HG02943 (cell line): Measurements from ENCODE around the gene TUT7.
"Not testable (repeated sequence)": the region's sequence is repeated elsewhere in the genome, so short reads cannot be mapped to it uniquely, and the experiment has no call there.

Experiments
- ATAC-seq: cut with Tn5 transposase; IDR thresholded peaks from one replicate; pipeline ENCODE4 v1.9.1; 2021; ENCODE audit warnings: mild to moderate bottlenecking, low read depth, moderate library complexity; ENCODE audit not compliant: unreplicated experiment

Gene TUT7

GRCh38 chr9:86303316-86303975, 50.8 kb downstream of the TUT7 start:
- no peak for ATAC-seq

DNA sequence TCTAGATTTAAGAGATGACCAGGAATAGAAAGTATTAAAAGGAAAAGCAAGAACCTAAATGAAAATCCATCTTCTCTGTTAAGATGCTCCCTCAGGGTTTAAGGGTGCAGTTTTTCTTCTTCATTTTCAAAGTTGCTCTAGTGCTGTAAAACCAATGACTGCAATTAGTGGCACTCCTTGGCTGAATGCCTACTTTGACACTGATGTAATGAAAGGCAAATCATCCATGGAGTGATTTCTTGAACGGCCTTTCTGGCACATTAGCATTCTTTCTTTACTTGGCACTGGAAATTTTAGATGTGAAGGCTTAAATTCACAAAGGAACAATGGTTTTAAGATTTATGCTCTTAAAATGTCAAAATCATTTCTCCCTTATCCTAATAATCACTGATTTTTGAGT, 52.5 kb downstream of the TUT7 start:
- ATAC-seq, result no peak

DNA sequence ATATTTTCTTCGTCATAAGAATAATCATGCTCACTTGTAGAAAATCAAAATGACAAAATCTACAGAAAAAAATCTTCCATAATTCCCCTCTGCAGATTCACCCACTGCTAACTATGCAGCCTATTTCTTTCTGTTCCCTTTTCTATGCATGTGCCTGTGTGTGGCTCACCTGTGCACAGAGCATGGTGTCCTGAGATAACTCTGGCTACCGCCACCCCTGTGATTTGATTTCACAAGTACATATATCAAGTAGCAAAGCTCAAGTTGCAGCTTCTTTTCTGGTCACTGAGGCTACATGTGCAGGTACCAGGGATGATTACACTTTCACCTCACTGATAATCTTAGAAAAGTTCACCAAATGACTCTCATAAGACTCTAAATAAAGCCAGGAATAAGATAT, 53.5 kb downstream of the TUT7 start:
- ATAC-seq, result no peak

DNA sequence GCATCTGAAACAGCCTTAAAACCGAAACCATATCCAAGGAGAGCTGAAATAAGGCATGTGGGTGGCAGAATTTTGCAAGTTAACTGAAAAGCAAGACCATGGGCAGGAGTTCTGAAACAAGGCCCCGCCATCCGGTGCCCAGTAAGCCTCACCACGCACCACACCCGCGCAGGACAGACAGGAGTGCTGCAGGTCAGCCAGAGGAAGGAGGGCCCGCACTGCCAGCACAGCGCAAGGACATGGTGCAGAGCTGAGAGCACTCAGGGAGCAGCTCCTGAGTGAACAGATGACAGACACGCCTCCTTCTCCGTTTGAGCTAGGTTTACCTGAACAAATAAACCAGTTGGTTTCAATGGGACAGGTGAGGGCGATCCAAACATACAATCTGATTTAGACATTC, 55.3 kb downstream of the TUT7 start:
- ATAC-seq, result no peak

DNA sequence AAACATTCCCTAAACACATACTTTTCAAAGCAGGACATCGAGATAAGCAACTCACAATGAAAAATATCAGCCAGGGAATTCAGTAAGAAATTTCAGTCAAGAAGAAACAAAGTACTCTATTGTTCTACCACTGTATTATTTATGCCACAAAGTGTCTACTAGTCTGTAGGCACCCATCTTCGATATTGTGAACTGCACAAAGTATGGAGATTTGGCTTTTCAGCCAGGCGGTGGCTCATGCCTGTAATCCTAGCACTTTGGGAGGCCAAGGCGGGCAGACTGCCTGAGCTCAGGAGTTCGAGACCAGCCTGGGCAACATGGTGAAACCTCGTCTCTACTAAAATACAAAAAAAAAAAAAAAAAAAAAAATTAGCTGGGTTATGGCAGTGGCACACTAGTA, 63.9 kb downstream of the TUT7 start:
- ATAC-seq, result not testable (repeated sequence)

DNA sequence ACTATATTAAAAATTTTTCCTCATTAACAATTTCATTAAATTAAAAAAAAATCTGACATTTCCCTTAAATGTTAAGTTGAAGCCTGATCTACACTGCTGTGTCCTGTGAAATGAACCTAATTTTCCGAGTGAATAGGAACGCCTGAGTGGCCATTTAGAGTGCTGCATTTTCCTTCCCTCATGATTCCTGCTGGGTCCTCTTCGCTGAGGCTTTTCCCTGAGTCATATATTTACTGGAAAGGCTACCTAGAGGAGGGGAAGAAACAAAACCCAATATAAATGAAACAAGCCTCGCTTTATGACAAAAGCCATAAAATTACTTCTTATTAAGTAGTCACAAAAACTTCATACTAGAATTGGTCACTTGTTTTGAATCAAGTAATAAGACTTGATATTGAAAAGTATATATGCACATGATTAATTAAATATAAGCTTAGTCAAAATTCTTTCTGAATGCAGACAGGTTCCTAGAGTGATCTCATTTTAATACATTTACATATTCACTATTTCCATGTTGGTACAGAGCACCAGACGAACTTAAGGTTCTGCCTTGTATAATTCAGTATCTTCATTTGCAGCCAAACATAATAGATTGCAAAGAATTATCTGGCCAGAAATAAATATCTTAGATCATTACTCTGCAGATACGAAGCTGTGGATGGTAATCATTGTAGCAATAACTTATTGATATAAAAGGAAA, 65.6 kb downstream of the TUT7 start:
- ATAC-seq, result no peak

DNA sequence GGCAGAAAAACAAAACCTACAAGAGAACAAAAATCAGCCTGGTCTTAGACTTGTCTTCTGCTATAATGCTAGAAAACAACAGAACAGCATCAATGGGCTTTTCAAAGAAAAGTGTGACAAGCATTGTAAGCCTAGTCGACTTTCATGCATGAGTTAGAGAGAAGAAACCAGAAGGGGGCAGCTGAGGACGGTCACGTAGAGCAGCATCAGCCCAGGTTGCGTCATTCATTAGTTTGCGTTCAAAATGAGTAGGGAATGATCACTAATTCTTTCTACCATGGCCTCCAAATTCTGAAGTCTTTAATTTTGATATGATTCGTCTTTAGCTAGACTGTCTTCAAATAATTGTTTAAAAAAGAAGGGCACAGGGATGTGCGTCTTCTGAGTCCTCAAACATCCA, 67.2 kb downstream of the TUT7 start:
- ATAC-seq, result no peak

DNA sequence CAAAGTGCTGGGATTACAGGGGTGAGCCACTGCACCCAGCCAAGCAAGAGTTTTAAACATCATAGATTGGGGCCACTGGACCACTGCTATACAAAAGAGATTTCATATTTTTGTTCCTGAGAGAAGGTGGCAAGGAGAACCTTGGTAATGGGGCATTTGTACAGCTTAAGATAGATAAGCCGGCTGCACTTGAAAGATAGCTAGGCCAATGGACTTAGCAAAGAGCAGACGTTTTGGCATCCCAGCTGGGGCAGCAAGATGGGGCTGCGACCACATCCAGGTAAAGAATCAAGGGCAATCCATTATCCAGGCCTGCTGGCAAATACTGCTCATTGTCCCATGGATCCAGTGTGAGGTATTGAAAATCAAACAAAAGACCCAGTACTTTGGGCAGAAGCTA, 67.9 kb downstream of the TUT7 start:
- no peak for ATAC-seq

DNA sequence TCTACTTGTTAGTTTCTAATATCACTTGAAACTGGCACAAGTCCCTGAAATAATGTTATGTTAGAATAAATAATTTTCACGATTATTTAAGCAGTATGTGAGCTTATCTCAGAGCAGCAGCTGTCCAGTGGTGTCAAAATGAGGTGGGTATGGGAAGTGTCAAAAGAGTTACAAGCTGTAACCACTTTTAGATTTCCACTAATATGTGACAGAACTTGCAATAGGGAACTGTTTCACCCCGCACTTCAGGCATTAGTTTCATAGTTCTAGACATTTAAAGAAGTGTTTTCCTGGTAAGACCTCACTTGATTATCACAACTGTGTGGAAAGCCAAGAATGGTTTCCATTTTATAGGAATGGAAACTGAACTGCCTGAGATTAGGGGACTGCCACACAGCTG, 68.9 kb downstream of the TUT7 start:
- no peak for ATAC-seq

DNA sequence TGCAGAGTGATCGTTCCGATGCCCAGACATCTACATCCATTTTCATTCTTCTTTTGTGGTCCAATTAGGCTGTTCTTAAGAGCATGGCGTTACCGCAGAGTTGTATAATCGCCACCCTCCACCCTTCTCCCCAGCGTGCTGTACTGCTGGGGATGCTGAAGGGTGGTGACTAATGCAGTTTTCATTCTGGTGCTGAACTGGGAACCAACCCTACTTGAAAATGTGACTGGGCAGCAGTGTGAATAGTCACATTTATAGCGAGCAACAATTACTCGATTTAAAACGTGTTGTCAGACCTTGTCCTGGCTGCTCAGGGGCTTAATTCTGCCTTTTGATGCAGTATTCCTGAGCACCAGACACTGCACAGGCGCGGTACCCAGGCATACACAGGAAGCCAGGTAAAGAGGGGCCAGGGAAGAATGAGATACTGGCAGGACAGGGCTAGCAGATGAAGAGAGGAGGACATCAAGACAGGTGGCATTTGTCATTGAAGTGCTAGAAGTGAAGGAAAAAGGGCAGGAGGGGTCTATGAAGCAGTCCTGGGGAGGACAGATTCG, 71.2 kb downstream of the TUT7 start:
- peak; percentile 8 for ATAC-seq

DNA sequence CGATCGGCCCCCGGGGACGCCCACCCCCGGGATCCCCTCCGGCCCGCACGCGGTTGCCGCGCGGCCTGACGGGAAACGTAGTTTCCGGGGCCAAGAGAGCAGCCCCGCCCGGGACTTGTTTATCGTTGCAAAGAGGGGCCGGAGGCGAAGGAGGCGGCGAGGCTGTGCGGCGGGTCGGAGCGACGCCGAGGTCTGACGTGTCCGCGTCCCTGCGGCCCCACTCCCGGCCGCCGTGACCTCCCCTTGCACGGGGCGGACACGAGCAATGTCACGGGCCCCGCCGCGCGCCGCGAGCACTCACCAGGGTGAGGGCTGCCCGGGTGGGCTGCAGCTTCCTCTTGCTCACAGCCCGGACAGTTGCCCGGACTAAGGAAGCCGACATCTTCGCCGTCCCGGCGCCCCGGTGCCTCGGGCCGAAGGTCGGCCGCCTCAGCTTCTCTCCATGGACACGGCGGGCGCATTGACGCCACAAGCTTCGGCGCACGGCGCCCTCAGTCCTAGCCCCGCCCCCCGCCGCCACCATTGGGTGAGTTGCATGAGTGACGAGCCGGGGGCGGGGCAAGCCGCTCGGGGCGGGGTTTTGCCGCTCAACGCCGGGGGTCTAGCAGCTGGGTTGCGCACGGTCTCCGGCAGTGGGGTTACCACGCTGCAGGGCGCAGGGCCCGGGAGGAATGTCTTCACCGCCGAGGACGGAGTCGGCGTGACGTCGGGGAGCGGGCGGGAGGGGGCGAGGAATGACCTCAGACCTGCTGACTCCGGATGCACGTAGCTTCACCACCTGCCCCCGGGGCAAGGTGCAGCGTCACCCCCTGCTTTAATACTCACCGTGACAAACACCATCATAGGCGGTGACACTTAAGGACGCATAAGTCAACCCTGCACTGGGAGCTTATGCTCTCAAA, 71.9 kb downstream of the TUT7 start, which contains the start of gene ISCA1:
Gene ISCA1 (minus strand): TSS at position 462 of the 902 bp plus-strand sequence. CDS start 80 bp downstream, at position 382.
- ATAC-seq, result peak; percentile 76

DNA sequence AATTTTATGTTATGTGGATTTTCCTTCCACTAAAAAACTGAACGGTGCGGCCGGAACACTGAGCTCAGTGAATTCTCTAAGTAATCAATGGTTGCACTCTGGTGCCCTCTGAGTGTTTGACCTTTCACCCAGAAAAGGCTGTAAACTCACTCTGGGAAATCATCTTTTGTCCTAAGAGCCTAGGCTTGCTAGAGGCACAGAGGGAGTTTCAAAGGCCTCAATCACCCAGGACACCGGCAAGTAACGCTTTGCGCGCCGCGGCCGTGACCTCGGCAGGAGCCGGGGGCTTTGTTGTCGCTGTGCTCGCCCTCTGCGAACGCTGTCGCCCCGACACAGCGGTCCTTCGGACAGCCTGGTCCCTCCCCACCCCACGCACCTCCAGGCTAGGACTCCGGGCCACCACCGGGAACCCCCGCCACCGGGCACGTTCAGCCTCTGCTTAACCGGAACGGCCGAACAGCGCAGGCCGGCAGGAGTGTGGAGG, 72.6 kb downstream of the TUT7 start:
- ATAC-seq, result peak; percentile 29

GRCh38 chr9:86280580-86280979, 73.6 kb downstream of the TUT7 start:
- no peak for ATAC-seq

DNA sequence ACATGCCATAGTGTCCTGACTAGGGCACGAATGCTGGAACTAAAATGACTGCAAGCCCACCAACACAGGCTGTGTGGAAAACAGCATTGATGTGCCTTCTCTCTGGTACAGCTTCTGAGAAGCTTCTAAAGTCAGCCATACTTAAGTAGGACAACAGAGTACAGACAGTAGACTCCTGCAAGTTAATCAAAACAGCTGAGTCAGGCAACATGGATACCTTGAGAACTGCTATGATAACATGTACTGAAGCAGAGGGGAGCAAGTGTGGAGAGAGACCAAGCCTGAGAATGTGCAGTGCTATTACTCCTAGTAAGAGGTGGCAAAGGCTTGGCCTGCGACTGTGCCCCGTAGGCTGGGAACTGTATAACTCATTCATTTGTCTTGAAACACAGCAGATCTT, 74.4 kb downstream of the TUT7 start:
- no peak for ATAC-seq

DNA sequence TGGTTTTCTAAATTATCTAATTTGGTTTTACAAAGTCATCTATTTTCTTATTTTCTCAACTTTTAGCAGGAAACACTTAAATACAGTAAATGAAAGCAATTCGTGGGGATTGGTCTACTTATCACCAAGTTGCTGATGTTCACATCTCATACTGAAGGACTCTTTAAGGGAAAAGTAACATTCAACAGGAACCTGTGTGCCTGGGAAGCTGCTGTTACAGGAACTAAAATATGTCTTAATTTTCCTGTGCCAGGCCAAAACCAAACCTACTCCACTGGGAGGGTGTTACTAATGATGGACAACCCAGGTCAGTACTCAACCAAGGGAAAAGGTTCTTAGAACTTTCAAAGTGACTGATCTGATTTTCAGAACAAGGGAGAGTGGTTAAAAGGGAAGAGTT, 77.1 kb downstream of the TUT7 start:
- ATAC-seq, result no peak

DNA sequence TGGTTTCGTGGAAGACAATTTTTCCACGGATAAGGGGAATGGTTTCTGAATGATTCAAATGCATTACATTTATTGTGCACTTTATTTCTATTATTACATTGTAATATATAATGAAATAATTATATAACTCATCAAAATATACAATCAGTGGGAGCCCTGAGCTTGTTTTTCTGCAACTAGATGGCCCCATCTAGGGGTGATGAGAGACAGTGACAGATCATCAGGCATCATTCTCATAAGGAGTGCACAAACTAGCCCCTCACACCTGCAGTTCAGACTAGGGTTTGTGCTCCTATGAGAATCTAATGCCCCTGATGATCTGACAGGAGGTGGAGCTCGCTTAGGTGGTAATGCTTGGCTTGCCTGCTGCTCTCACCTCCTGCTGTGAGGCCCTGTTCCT, 78.2 kb downstream of the TUT7 start:
- no peak for ATAC-seq

- ATAC-seq, result no peak
Measured at GRCh38 chr9:86274821-86275643, 79.2 kb downstream of the TUT7 start.

GRCh38 chr9:86272221-86272620, 82.0 kb downstream of the TUT7 start:
- ATAC-seq, result no peak

DNA sequence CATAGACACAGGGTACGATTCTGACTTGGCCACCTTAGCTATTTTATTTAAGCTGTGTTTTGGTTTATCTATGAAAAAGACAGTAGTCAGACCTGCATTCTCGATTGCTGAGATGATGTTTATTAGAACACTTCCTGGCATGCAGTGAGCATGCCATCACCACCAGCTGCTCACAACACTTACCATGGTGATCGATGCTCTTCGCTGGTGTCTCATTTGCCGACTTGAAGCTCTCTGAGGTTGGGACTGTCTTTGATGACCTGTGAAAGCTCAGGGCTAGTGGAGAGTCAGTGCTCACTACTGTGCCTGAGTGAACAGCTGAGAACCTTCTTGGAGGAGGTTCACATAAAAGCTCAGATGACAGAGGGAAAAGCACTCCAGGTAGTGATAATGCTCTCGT, 90.3 kb downstream of the TUT7 start:
- ATAC-seq, result no peak

- ATAC-seq, result no peak
Measured at GRCh38 chr9:86262492-86262891, 91.7 kb downstream of the TUT7 start.
